HEK293T (cell line): ENCODE measurements around the gene RUFY1.

Source experiments
- BHLHE40 ChIP-seq: fragments of 450-650 bp; IDR thresholded peaks from 2 replicates; pipeline ENCODE4 v1.6.1; 2016; ENCODE audit warnings: mild to moderate bottlenecking, moderate library complexity, borderline replicate concordance
- CTBP1 ChIP-seq: fragments of 450-650 bp; IDR thresholded peaks from 2 replicates; pipeline ENCODE4 v1.6.1; 2016; ENCODE audit warnings: borderline replicate concordance
- SP1 ChIP-seq: fragments of 450-650 bp; IDR thresholded peaks from 2 replicates; pipeline ENCODE4 v1.6.1; 2017

GRCh38 chr5:179577286-179577960 lies 27.1 kb downstream of the RUFY1 start:
- no peak for TF ChIP-seq BHLHE40
- no peak for TF ChIP-seq CTBP1
- no peak for TF ChIP-seq SP1
